Lower leg skin (tissue), 3 donors: Measurements from ENCODE around the gene CYTH3.

Experiments used
- POLR2A ChIP-seq, 2 donors: fragments of 450-650 bp; IDR thresholded peaks; one replicate each; pipeline ENCODE4 v1.6.1; 2016 to 2017; ENCODE audit warnings: antibody characterized with exemption in 2 of 2, mild to moderate bottlenecking in 1 of 2, moderate library complexity in 1 of 2
- TF ChIP-seq, protein P1 (sequence below), 3 donors: fragments of 450-650 bp; IDR thresholded peaks; one replicate each; pipeline ENCODE4 v1.5.1; 2016; ENCODE audit warnings: antibody characterized with exemption in 3 of 3, mild to moderate bottlenecking in 3 of 3, moderate library complexity in 2 of 3

DNA sequence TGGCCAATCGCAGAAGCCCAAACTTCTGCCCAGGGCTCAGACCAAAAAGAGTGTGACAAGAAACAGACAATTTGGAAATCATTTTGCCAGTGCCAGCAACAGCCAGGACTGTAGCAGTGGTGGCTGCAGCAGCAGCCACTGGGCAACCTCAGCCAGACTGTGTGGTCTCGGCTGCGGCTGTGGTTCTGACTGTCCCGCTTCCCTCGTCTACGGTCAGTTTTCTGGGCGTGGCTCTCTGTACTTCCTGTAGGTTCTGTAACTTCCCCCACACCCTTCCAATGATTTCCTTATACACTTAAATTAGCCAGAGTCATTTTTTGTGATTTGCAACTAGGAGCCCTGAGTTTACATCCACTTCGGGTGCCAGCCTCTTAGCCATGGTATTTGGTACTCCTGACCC, 39.9 kb downstream of the CYTH3 start:
- TF ChIP-seq, protein P1, sequence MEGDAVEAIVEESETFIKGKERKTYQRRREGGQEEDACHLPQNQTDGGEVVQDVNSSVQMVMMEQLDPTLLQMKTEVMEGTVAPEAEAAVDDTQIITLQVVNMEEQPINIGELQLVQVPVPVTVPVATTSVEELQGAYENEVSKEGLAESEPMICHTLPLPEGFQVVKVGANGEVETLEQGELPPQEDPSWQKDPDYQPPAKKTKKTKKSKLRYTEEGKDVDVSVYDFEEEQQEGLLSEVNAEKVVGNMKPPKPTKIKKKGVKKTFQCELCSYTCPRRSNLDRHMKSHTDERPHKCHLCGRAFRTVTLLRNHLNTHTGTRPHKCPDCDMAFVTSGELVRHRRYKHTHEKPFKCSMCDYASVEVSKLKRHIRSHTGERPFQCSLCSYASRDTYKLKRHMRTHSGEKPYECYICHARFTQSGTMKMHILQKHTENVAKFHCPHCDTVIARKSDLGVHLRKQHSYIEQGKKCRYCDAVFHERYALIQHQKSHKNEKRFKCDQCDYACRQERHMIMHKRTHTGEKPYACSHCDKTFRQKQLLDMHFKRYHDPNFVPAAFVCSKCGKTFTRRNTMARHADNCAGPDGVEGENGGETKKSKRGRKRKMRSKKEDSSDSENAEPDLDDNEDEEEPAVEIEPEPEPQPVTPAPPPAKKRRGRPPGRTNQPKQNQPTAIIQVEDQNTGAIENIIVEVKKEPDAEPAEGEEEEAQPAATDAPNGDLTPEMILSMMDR (IDR thresholded peaks at IDR 0.05), result no peak
- TF ChIP-seq POLR2A (IDR thresholded peaks at IDR 0.05), result no peak
